ENCODE measurements around the gene DYRK1B. TPM values are rescaled to one million over a fixed set of nuclear protein-coding genes. Genes with fewer than 3 reads are reported as not detected.

Gene DYRK1B
- polyA plus RNA-seq, 4 donors, result 8.6 to 31.2 (median 11.4) TPM

DNA sequence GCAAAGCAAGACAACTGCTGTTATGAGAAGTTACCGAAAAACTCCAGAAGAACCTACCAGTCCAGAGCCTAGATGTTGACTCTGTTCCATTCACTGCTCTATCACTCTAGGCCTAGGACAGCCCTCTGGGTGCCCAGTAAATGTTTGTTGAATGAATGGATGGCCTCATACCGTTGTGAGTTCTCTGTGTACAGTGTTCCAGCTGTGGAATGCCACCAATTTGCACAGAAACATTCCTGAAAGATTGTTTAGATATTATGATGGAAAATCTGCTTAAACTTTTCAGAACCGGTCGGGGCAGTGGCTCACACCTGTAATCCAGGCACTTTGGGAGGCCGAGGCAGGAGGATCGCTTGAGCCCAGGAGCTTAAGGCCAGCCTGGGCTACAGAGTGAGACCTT lies 13.6 kb upstream of the DYRK1B start:
- Histone ChIP-seq H3K4me1 (ENCODE audit: control insufficient read depth in 3 of 3, insufficient read depth in 2 of 3, low read depth in 1 of 3, low read length in 2 of 3) (peaks cover 1 to 27% (median 9%) of the 10 kb centered on the region in 3 donors), H3K4me3 (ENCODE audit: low read depth in 1 of 3, low read length in 3 of 3) (no peak overlapping the region), H3K27me3 (ENCODE audit: control insufficient read depth in 3 of 3, insufficient read depth in 3 of 3, low read length in 3 of 3) (no peaks in the 10 kb centered on the region), H3K27ac (ENCODE audit: low read depth in 1 of 3, low read length in 2 of 3) (no peak overlapping the region), H3K9me3 (ENCODE audit: control insufficient read depth in 2 of 2, insufficient read depth in 1 of 2, low read depth in 1 of 2, low read length in 1 of 2) (no peaks in the 10 kb centered on the region), H3K36me3 (ENCODE audit: control insufficient read depth in 3 of 3, insufficient read depth in 2 of 3, low read depth in 1 of 3, low read length in 3 of 3) (no peaks in the 10 kb centered on the region)
- no peak for DNase-seq
- no peak for FAIRE-seq
- WGBS, 3 donors, result 86 to 90% (median 87%) methylated on average over 6 of the region's 6 CpGs

DNA sequence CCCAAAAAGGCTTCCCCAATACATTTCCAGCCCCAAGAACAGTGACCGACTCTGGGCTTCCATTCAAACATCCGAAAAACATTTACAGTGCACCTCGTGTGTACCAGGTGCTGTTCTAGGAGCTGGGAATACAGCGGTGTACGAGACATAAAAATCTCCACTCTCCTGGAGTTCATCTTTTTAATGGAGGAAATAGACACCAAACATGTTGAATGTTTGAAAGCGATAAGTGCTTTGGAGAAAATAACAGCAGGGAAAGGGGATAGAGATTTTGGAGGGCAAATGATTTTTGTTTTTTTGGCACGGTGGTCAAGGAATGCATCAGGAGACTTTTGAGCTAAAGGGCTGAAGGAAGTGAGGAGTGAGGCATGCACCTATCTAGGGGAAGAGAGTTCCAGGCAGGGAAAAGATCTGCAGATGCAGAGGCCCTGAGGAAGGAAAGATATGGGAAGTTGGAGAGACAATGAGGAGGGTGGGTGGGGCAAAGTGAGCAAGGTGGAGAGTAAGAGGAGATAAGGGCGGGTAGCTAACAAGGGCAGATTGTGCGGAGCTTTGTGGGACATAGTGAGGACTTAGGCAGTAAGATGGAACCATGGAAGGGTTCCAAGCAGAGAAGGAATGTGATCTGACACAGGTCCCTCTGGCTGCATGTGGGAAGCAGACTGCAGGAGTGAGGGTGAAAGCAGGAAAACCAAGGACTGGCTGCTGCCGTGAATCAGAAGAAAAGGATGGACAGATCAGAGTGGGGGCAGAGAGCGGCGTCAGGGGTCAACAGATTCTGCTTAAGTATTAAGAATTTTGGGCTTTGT lies 12.9 kb upstream of the DYRK1B start:
- H3K4me3 ChIP-seq (ENCODE audit: low read depth in 1 of 3, low read length in 3 of 3), result peak overlapping the region in 2 of 3 donors; percentile 78 to 82
- no peaks in the 10 kb centered on the region for H3K36me3 ChIP-seq (ENCODE audit: control insufficient read depth in 3 of 3, insufficient read depth in 2 of 3, low read depth in 1 of 3, low read length in 3 of 3)
- peak; percentile 50 to 65 for DNase-seq
- peak overlapping the region; percentile 84 to 96 (median 93) for H3K27ac ChIP-seq (ENCODE audit: low read depth in 1 of 3, low read length in 2 of 3)
- WGBS, 3 donors, result 25 to 41% (median 35%) methylated on average over 12 of the region's 12 CpGs
- H3K9me3 ChIP-seq (ENCODE audit: control insufficient read depth in 2 of 2, insufficient read depth in 1 of 2, low read depth in 1 of 2, low read length in 1 of 2), result no peaks in the 10 kb centered on the region
- FAIRE-seq, result no peak
- no peaks in the 10 kb centered on the region for H3K27me3 ChIP-seq (ENCODE audit: control insufficient read depth in 3 of 3, insufficient read depth in 3 of 3, low read length in 3 of 3)
- peaks cover 1 to 27% (median 9%) of the 10 kb centered on the region in 3 donors for H3K4me1 ChIP-seq (ENCODE audit: control insufficient read depth in 3 of 3, insufficient read depth in 2 of 3, low read depth in 1 of 3, low read length in 2 of 3)

DNA sequence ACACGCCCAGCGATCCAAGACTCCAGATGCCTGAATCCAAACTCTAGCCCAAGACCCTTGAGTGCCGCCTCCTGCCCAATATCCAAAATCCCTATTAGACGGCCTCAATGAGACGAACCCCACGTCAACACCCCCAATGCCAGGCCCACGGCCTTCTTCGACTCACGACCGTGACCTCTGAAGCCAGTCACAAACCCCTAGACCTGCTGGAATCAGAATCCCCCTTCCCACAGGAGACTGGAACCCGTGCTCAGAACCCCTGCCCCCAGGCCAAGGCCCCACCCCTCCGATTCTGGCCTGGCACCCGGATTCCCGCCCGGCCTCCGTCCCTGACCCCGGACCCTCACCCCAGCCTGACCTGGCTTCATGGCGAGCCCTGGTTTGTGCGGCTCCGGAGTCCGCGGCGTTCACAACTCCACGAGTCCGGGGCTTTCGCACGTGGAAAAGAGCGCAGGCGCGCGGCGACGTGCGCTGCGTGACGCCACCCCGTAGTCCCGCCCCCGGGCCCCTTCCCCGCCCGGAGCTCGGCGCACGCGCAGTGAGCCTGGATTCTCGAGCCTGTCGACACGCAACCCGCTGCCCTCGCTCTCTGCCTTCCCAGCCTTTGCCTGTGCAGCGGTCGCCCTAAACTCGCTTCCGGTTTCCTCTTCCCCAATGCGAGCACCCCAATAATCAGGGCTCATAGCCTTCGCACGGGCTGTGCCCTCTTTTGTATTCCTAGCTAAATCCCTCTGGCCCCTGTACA lies 12.1 kb upstream of the DYRK1B start, which contains the start of gene FBL:
Gene FBL (minus strand): TSS at position 447 of the 745 bp plus-strand sequence. CDS start 79 bp downstream, at position 368.
- Histone ChIP-seq H3K4me1 (ENCODE audit: control insufficient read depth in 3 of 3, insufficient read depth in 2 of 3, low read depth in 1 of 3, low read length in 2 of 3) (peaks cover 1 to 27% (median 9%) of the 10 kb centered on the region in 3 donors), H3K4me3 (ENCODE audit: low read depth in 1 of 3, low read length in 3 of 3) (peak within 1 kb of the TSS; percentile 78 to 86 (median 82)), H3K27ac (ENCODE audit: low read depth in 1 of 3, low read length in 2 of 3) (peak within 1 kb of the TSS; percentile 84 to 96 (median 93)), H3K27me3 (ENCODE audit: control insufficient read depth in 3 of 3, insufficient read depth in 3 of 3, low read length in 3 of 3) (no peaks in the 10 kb centered on the region), H3K36me3 (ENCODE audit: control insufficient read depth in 3 of 3, insufficient read depth in 2 of 3, low read depth in 1 of 3, low read length in 3 of 3) (peaks cover 0 to under 1% (median 0%) of the 10 kb centered on the region in 3 donors), H3K9me3 (ENCODE audit: control insufficient read depth in 2 of 2, insufficient read depth in 1 of 2, low read depth in 1 of 2, low read length in 1 of 2) (no peaks in the 10 kb centered on the region)
- DNase-seq (peak; percentile 95 to 97), FAIRE-seq (no peak)
- WGBS, 3 donors, result 0 to 1% (median 0%) methylated on average over 49 to 57 of the region's 57 CpGs

DNA sequence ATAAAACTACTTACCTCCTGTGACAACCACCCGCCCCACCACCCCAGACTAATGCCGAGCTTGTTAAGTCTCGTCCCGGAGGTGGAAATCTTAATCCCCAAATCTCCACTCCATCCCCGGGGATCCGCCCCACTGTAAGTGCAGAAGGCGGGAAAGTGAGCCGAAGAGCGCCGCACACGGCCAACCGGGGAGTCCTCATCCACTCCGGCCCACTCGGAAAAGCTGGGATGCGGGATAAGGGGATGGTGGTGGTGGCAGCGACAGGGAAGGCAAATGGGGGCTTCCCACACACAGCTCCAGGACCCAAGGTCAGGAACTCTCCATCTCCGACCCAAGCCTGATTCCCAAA lies 11.6 kb upstream of the DYRK1B start:
- FAIRE-seq (no peak), DNase-seq (peak in 1 of 2 donors; percentile 58)
- Histone ChIP-seq H3K27ac (ENCODE audit: low read depth in 1 of 3, low read length in 2 of 3) (peak overlapping the region in 2 of 3 donors; percentile 67 to 78), H3K27me3 (ENCODE audit: control insufficient read depth in 3 of 3, insufficient read depth in 3 of 3, low read length in 3 of 3) (no peaks in the 10 kb centered on the region), H3K4me1 (ENCODE audit: control insufficient read depth in 3 of 3, insufficient read depth in 2 of 3, low read depth in 1 of 3, low read length in 2 of 3) (peaks cover 1 to 27% (median 9%) of the 10 kb centered on the region in 3 donors), H3K9me3 (ENCODE audit: control insufficient read depth in 2 of 2, insufficient read depth in 1 of 2, low read depth in 1 of 2, low read length in 1 of 2) (no peaks in the 10 kb centered on the region), H3K36me3 (ENCODE audit: control insufficient read depth in 3 of 3, insufficient read depth in 2 of 3, low read depth in 1 of 3, low read length in 3 of 3) (peaks cover 0 to 4% (median 0%) of the 10 kb centered on the region in 3 donors), H3K4me3 (ENCODE audit: low read depth in 1 of 3, low read length in 3 of 3) (peak overlapping the region; percentile 78 to 86 (median 82))
- WGBS, 3 donors, result 0 to 1% (median 1%) methylated on average over 17 of the region's 17 CpGs

DNA sequence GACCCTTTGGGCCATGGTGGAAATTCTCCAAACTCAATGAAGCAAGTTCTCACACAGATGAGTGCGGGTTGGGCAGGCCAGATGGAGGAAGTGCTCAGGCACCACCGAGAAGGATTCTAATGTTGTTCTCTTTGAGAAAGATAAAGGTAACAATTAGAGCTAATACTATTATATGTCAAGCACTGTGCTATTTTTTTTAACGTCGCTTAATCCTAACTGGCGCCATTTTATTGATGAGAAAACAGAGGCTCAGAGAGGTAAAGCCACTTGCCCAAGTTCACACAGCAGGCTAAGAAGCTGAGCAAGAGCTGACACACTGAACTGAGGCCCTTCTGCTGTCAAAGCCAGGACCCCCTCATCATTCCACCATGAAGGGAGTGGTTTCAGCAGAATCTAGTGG lies 11.2 kb upstream of the DYRK1B start:
- Histone ChIP-seq H3K4me1 (ENCODE audit: control insufficient read depth in 3 of 3, insufficient read depth in 2 of 3, low read depth in 1 of 3, low read length in 2 of 3) (peaks cover 1 to 27% (median 9%) of the 10 kb centered on the region in 3 donors), H3K27me3 (ENCODE audit: control insufficient read depth in 3 of 3, insufficient read depth in 3 of 3, low read length in 3 of 3) (no peaks in the 10 kb centered on the region), H3K36me3 (ENCODE audit: control insufficient read depth in 3 of 3, insufficient read depth in 2 of 3, low read depth in 1 of 3, low read length in 3 of 3) (peaks cover 0 to 8% (median 0%) of the 10 kb centered on the region in 3 donors), H3K4me3 (ENCODE audit: low read depth in 1 of 3, low read length in 3 of 3) (peak overlapping the region; percentile 78 to 86 (median 82)), H3K27ac (ENCODE audit: low read depth in 1 of 3, low read length in 2 of 3) (no peak overlapping the region), H3K9me3 (ENCODE audit: control insufficient read depth in 2 of 2, insufficient read depth in 1 of 2, low read depth in 1 of 2, low read length in 1 of 2) (no peaks in the 10 kb centered on the region)
- DNase-seq, result no peak
- no peak for FAIRE-seq
- 14 to 18% (median 15%) methylated on average over 5 of the region's 5 CpGs for WGBS, 3 donors

DNA sequence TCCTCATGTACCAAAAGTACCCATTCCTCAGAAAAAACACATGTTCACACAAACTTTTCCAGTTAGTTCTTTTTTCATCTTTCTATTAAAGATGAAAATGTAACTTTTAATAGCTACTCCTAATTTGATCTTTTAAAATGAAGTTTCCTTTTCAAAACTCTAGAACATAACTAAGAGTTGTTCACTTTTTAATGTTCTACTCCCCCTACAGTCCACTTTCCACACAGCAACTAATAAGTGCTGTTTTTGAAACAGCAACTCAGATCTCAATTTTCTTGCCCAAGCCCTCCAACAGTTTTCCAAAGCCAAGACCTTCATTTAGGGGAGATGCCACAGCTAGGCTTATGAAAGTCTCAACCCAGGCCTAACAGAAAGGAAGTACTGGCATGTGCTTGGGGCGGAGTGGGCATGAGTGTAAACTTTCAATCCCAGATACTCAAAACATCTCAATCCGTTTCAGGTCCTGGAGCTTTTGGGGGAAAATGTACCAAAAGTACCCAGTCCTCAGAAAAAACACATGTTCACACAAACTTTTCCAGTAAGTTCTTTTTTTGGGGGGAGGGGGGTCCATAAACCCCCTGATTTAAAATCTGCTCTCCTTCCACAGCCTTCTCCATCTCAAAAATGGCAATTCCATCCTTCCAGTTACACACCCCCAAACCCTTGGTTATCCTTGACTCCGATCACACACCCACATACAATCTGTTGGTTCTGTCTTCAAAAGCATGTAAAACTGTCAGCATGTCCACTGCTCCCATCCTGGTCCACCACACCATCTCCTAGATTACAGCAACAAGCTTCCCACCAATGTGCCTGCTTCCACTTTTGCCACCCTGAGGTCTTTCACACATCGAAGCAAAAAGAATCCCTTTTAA lies 10.2 kb upstream of the DYRK1B start:
- FAIRE-seq (no peak), DNase-seq (peak; percentile 54 to 63)
- Histone ChIP-seq H3K27ac (ENCODE audit: low read depth in 1 of 3, low read length in 2 of 3) (peak overlapping the region in 1 of 3 donors; percentile 5), H3K9me3 (ENCODE audit: control insufficient read depth in 2 of 2, insufficient read depth in 1 of 2, low read depth in 1 of 2, low read length in 1 of 2) (no peaks in the 10 kb centered on the region), H3K36me3 (ENCODE audit: control insufficient read depth in 3 of 3, insufficient read depth in 2 of 3, low read depth in 1 of 3, low read length in 3 of 3) (peaks cover 0 to 18% (median 2%) of the 10 kb centered on the region in 3 donors), H3K27me3 (ENCODE audit: control insufficient read depth in 3 of 3, insufficient read depth in 3 of 3, low read length in 3 of 3) (no peaks in the 10 kb centered on the region), H3K4me3 (ENCODE audit: low read depth in 1 of 3, low read length in 3 of 3) (no peak overlapping the region), H3K4me1 (ENCODE audit: control insufficient read depth in 3 of 3, insufficient read depth in 2 of 3, low read depth in 1 of 3, low read length in 2 of 3) (peaks cover 1 to 27% (median 9%) of the 10 kb centered on the region in 3 donors)
- 49 to 52% (median 49%) methylated on average over 4 of the region's 4 CpGs for WGBS, 3 donors

DNA sequence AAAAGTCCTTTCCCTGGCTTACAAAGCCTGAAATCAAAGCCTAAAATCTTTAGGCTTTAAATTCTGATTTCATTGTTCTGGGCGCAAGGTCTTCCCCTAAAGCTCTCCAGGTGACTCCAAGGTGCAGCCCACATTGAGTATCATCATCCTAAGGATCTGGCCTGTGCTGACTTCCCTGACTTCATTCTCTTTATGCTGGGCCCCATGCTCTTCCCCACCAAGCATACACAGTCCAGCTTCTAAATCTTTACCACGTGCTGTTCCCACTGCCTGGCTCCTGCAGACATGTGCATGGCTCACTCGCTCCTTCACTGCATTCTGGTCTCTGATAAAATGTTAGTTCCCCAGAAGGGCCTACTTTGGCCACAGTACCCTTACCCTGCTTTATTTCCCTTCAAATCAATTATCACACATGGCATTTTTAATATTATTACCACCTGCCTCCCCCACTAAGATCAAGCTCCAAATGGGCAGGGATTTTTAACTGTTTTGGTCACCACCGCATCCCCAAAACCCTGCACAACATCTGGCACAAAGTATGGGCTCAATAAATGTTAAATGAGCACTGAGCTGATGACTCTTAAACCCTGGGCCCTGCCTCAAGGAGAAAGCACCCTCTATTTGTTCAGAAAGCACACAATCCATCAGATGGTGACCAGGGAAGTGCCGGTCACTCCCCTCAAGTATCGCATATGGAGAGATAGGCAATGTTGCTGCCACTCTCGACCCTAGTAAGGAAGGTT lies 8.9 kb upstream of the DYRK1B start:
- Histone ChIP-seq H3K36me3 (ENCODE audit: control insufficient read depth in 3 of 3, insufficient read depth in 2 of 3, low read depth in 1 of 3, low read length in 3 of 3) (peaks cover 2 to 31% (median 5%) of the 10 kb centered on the region in 3 donors), H3K27ac (ENCODE audit: low read depth in 1 of 3, low read length in 2 of 3) (no peak overlapping the region), H3K9me3 (ENCODE audit: control insufficient read depth in 2 of 2, insufficient read depth in 1 of 2, low read depth in 1 of 2, low read length in 1 of 2) (no peaks in the 10 kb centered on the region), H3K27me3 (ENCODE audit: control insufficient read depth in 3 of 3, insufficient read depth in 3 of 3, low read length in 3 of 3) (no peaks in the 10 kb centered on the region), H3K4me1 (ENCODE audit: control insufficient read depth in 3 of 3, insufficient read depth in 2 of 3, low read depth in 1 of 3, low read length in 2 of 3) (peaks cover 1 to 27% (median 9%) of the 10 kb centered on the region in 3 donors), H3K4me3 (ENCODE audit: low read depth in 1 of 3, low read length in 3 of 3) (no peak overlapping the region)
- WGBS, 3 donors, result 80 to 83% (median 80%) methylated on average over 7 of the region's 7 CpGs
- DNase-seq (no peak), FAIRE-seq (no peak)

All from small intestine (tissue), 7 donors.